ENCODE results near the gene ANKRD65. TPM values are rescaled to one million over a fixed set of nuclear protein-coding genes. Genes with fewer than 3 reads are reported as not detected.
A peak's percentile ranks its signal among the peaks of the same experiment; 100 is the strongest.
"Not testable (repeated sequence)": the region's sequence is repeated elsewhere in the genome, so short reads cannot be mapped to it uniquely, and the experiment has no call there.

ANKRD65 gene
- total RNA-seq, 2 donors from 2014 or later: 11.2 to 15.5 TPM

DNA sequence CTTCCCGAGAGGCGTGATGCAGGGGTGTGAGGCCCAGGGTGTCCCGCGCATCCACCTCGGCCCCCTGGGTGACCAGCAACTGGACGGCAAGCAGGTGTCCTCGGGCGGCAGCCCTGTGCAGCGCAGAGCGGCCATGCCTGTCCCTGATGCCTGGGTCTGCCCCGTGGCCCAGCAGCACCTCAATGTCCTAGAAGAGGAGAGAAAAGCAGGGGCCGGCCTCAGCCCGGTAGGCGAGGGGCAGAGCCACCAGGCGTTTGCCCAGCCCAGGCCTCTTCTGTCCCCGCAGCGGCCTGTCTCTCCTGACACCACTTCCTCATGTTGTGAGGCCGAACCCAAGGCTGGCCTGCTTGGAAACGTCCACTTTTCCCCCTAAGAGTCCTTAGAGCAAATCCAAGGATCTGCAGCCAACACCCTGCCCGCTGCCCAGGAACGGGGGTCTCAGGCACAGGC is 1.7 kb downstream of the ANKRD65 start:
- Histone ChIP-seq H3K36me3 (replicated peaks in 1 of 2; ENCODE audit: insufficient read depth in 1 of 2, low read depth in 2 of 2) (no peaks in the 10 kb centered on the region), H3K9me3 (no peaks in the 10 kb centered on the region), H3K27ac (peak overlapping the region; percentile 2 to 78 (median 70)), H3K4me1 (peaks cover 46% of the 10 kb centered on the region), H3K4me3 (no peak overlapping the region), H3K27me3 (no peaks in the 10 kb centered on the region)
- intact Hi-C loops (cut with DNase I): no loop called here
- no peak for TF ChIP-seq POLR2A (IDR thresholded peaks at IDR 0.05)
- TF ChIP-seq, protein P1, sequence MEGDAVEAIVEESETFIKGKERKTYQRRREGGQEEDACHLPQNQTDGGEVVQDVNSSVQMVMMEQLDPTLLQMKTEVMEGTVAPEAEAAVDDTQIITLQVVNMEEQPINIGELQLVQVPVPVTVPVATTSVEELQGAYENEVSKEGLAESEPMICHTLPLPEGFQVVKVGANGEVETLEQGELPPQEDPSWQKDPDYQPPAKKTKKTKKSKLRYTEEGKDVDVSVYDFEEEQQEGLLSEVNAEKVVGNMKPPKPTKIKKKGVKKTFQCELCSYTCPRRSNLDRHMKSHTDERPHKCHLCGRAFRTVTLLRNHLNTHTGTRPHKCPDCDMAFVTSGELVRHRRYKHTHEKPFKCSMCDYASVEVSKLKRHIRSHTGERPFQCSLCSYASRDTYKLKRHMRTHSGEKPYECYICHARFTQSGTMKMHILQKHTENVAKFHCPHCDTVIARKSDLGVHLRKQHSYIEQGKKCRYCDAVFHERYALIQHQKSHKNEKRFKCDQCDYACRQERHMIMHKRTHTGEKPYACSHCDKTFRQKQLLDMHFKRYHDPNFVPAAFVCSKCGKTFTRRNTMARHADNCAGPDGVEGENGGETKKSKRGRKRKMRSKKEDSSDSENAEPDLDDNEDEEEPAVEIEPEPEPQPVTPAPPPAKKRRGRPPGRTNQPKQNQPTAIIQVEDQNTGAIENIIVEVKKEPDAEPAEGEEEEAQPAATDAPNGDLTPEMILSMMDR (IDR thresholded peaks at IDR 0.05): no peak
- no peak for DNase-seq
- 53 to 83% methylated on average over 7 to 21 of the region's 21 CpGs for WGBS, 2 donors
- ATAC-seq: peak; percentile 20

- TF ChIP-seq POLR2A (IDR thresholded peaks at IDR 0.05): no peak
- TF ChIP-seq, protein P1 (IDR thresholded peaks at IDR 0.05): no peak
- no peaks in the 10 kb centered on the region for H3K27me3 ChIP-seq
- no peak for ATAC-seq
- H3K9me3 ChIP-seq: no peaks in the 10 kb centered on the region
- WGBS, 2 donors: 66 to 76% methylated on average over 13 to 22 of the region's 26 CpGs
- intact Hi-C loops (cut with DNase I): no loop called here
- peak in 1 of 4 donors; percentile 53 for DNase-seq
- H3K27ac ChIP-seq: peak overlapping the region in 3 of 4 donors; percentile 68 to 78 (median 72)
- H3K36me3 ChIP-seq (replicated peaks in 1 of 2; ENCODE audit: insufficient read depth in 1 of 2, low read depth in 2 of 2): no peaks in the 10 kb centered on the region
- H3K4me1 ChIP-seq: peaks cover 46% of the 10 kb centered on the region
- no peak overlapping the region for H3K4me3 ChIP-seq
Observed at GRCh38 chr1:1418464-1419362, 2.4 kb downstream of the ANKRD65 start.

DNA sequence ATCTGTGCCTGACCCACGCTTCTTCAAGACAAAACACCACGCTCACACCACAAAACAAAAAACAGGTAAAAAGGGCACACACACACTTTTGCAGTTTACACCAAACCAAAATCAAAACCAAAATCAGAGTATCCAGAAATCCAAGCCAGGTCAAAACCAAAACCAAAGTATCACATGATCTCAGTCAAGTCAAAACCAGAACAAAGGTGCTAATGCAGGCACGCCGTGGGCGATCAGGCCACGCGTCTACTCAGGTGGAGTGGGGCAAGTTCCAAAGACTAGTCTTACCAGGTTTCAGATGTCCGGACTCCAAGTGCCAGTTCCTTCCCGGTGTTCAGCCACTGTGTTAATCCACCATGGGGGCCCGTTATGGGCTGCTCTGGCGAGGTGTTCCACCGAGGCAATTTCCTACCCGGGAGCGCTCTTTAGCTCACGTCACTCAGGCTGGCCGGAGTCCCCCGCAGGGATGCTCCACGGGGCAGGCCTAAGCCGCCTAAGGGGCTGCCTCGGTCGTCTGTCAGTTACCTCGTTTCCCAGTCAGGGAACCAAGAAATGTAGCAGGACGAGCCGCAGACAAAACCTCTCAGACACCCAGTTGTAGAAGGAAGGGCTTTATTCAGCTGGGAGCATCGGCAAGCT is 3.1 kb downstream of the ANKRD65 start:
- peak overlapping the region in 3 of 4 donors; percentile 68 to 78 (median 72) for H3K27ac ChIP-seq

DNA sequence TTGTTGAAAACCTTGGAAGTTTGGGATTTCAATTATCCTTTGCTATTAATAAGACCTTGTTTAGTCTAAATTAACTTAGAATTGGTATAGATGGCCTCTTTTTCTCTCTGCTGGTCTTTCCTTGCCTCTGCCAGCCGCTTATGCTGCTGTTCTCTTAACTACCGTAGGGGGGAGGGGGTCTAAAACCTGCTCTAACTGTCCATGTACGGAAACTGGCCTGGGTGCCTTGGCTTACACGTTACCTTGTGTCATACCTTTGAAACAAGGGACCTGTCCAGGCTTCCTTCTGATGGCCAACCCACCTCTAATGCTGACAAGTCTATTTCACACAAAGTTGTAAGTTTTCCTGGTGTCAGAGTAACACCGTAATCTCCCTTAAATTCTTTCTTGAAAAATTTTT is 3.7 kb downstream of the ANKRD65 start:
- DNase-seq; H3K9me3 ChIP-seq; intact Hi-C loops (cut with DNase I); ATAC-seq; H3K4me3 ChIP-seq; H3K36me3 ChIP-seq (replicated peaks in 1 of 2; ENCODE audit: insufficient read depth in 1 of 2, low read depth in 2 of 2); H3K27me3 ChIP-seq: not testable (repeated sequence)
- WGBS, 2 donors: 62 to 70% methylated on average over 5 of the region's 5 CpGs
- H3K4me1 ChIP-seq: peaks cover 46% of the 10 kb centered on the region
- peak overlapping the region in 2 of 4 donors; percentile 68 to 78 for H3K27ac ChIP-seq

More for the DNA sequence above, 3.1 kb downstream of the ANKRD65 start:
- intact Hi-C loops (cut with DNase I); H3K9me3 ChIP-seq; H3K4me3 ChIP-seq; H3K36me3 ChIP-seq (replicated peaks in 1 of 2; ENCODE audit: insufficient read depth in 1 of 2, low read depth in 2 of 2); ATAC-seq; DNase-seq; H3K27me3 ChIP-seq: not testable (repeated sequence)
- 83 to 92% methylated on average over 21 to 25 of the region's 25 CpGs for WGBS, 2 donors
- peaks cover 46% of the 10 kb centered on the region for H3K4me1 ChIP-seq

- ATAC-seq: no peak
- WGBS, 2 donors: 76 to 88% methylated on average over 13 of the region's 13 CpGs
- TF ChIP-seq POLR2A (IDR thresholded peaks at IDR 0.05): no peak
- TF ChIP-seq, protein P1 (IDR thresholded peaks at IDR 0.05): no peak
- H3K9me3 ChIP-seq: no peaks in the 10 kb centered on the region
- no peaks in the 10 kb centered on the region for H3K27me3 ChIP-seq
- DNase-seq: no peak
- H3K4me1 ChIP-seq: peaks cover 37% of the 10 kb centered on the region
- H3K4me3 ChIP-seq: no peak overlapping the region
- intact Hi-C loops (cut with DNase I): no loop called here
- H3K27ac ChIP-seq: no peak overlapping the region
- no peaks in the 10 kb centered on the region for H3K36me3 ChIP-seq (replicated peaks in 1 of 2; ENCODE audit: insufficient read depth in 1 of 2, low read depth in 2 of 2)
Observed at GRCh38 chr1:1415751-1416150, 5.3 kb downstream of the ANKRD65 start.

DNA sequence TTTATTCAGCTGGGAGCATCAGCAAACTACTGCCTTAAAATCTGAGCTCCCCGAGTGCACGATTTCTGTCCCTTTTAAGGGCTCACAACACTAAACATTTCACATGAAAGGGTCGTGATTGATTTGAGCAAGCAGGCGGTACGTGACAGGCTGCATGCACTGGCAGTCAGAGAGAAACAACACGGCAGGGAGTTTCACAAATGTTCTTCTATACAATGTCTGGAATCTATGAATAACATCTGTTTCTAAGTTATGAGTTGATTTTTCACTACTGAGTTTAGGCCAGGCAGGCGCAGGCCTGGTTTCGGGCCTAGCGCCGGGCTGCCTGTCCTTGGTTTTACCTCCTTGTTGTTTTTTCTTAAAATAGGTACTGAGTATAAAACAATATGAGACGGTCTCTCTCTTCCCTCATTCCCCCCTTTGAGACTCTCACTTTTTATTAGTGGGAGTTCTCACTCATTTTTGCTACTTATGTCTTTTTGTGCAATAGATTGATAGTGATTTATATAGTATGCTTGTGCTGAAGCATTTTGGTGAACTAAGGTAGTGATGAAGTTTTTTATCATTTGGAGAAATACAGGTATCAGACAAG is 8.7 kb downstream of the ANKRD65 start:
- H3K9me3 ChIP-seq; H3K4me3 ChIP-seq; H3K36me3 ChIP-seq (replicated peaks in 1 of 2; ENCODE audit: insufficient read depth in 1 of 2, low read depth in 2 of 2); H3K27ac ChIP-seq; intact Hi-C loops (cut with DNase I); H3K27me3 ChIP-seq; ATAC-seq; DNase-seq: not testable (repeated sequence)
- peaks cover 29% of the 10 kb centered on the region for H3K4me1 ChIP-seq
- 92% methylated on average over 11 of the region's 11 CpGs for WGBS, 2 donors

Data from body of pancreas (tissue), 4 donors.